AML-193 (cell line): Measurements from ENCODE around the gene ZDHHC14.

Experiments
- DNase-seq, 2 experiments: peaks; one replicate each; lab custom pipeline; 2025; lab: John Stamatoyannopoulos, UW

ZDHHC14 gene

GRCh38 chr6:157534134-157534871 lies 153.3 kb downstream of the ZDHHC14 start:
- no peak for DNase-seq

GRCh38 chr6:157534977-157535339 lies 154.0 kb downstream of the ZDHHC14 start:
- DNase-seq, result no peak

- DNase-seq, result peak; percentile 92 to 97
Measured at GRCh38 chr6:157535340-157536222, 154.6 kb downstream of the ZDHHC14 start.

GRCh38 chr6:157536223-157536545 lies 155.2 kb downstream of the ZDHHC14 start:
- no peak for DNase-seq

GRCh38 chr6:157537556-157537955 lies 156.6 kb downstream of the ZDHHC14 start:
- DNase-seq, result no peak

GRCh38 chr6:157538168-157538567 lies 157.2 kb downstream of the ZDHHC14 start:
- no peak for DNase-seq

GRCh38 chr6:157538698-157539097 lies 157.7 kb downstream of the ZDHHC14 start:
- no peak for DNase-seq

- peak in 1 of 2 experiments; percentile 33 for DNase-seq
Measured at GRCh38 chr6:157539421-157539822, 158.4 kb downstream of the ZDHHC14 start.

GRCh38 chr6:157539900-157540752 lies 159.1 kb downstream of the ZDHHC14 start:
- no peak for DNase-seq

- DNase-seq, result no peak
Measured at GRCh38 chr6:157541618-157542413, 160.8 kb downstream of the ZDHHC14 start.

GRCh38 chr6:157542414-157543160 lies 161.6 kb downstream of the ZDHHC14 start:
- no peak for DNase-seq

- DNase-seq, result no peak
Measured at GRCh38 chr6:157546321-157546720, 165.3 kb downstream of the ZDHHC14 start.

GRCh38 chr6:157547112-157547511 lies 166.1 kb downstream of the ZDHHC14 start:
- no peak for DNase-seq

GRCh38 chr6:157548635-157549467 lies 167.9 kb downstream of the ZDHHC14 start:
- no peak for DNase-seq

GRCh38 chr6:157549468-157549745 lies 168.4 kb downstream of the ZDHHC14 start:
- no peak for DNase-seq

GRCh38 chr6:157550114-157550989 lies 169.4 kb downstream of the ZDHHC14 start:
- DNase-seq, result no peak

- DNase-seq, result no peak
Measured at GRCh38 chr6:157551041-157551832, 170.2 kb downstream of the ZDHHC14 start.

GRCh38 chr6:157552081-157552747 lies 171.2 kb downstream of the ZDHHC14 start:
- no peak for DNase-seq
